C4-2B (cell line): ENCODE results near the gene SLIT3.

Source experiments
- CTCF ChIP-seq: fragments of 450-650 bp; conservative IDR thresholded peaks from 2 replicates; pipeline ENCODE4 v1.5.1; 2017; ENCODE audit warnings: mild to moderate bottlenecking
- ZFX ChIP-seq: fragments of 450-650 bp; IDR thresholded peaks from 2 replicates; pipeline ENCODE4 v1.6.1; 2017

- TF ChIP-seq CTCF = no peak
- TF ChIP-seq ZFX = no peak
Observed at GRCh38 chr5:169299191-169299662, 1.7 kb downstream of the SLIT3 start.
